ENCODE results near the gene CCDC3.
"Not testable (repeated sequence)": the region's sequence is repeated elsewhere in the genome, so short reads cannot be mapped to it uniquely, and the experiment has no call there.

CCDC3 gene

DNA sequence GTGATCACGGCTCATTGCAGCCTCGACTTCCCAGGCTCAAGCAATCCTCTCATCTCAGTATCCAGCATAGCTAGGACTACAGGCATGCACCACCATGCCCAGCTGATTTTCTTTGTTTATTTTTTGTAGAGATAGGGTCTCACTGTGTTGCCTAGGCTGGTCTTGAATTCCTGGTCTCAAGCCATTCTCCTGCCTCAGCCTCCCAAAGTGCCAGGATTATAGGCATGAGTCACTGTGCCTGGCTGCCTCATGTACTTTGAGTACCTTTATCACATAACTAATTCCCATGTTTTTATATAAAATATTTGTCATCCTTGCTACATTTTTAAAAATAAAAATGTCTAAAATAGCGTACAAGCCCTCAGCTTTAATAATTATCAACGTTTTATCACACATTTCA is 35.3 kb upstream of the CCDC3 start:
- H3K4me1 ChIP-seq (ENCODE audit: insufficient read depth, low read length): no peaks in the 10 kb centered on the region
- H3K27ac ChIP-seq (ENCODE audit: low read depth, low read length): no peak overlapping the region
- 90% methylated on average over 4 of the region's 4 CpGs for WGBS
- no peak overlapping the region for H3K4me3 ChIP-seq (ENCODE audit: low read length)
- H3K9ac ChIP-seq (ENCODE audit: low read depth, low read length): no peak overlapping the region
- no peaks in the 10 kb centered on the region for H3K27me3 ChIP-seq (ENCODE audit: insufficient read depth, low read length)
- no peaks in the 10 kb centered on the region for H3K9me3 ChIP-seq (ENCODE audit: insufficient read depth, low read depth, low read length)
- H3K36me3 ChIP-seq (ENCODE audit: insufficient read depth, low read length): no peaks in the 10 kb centered on the region

DNA sequence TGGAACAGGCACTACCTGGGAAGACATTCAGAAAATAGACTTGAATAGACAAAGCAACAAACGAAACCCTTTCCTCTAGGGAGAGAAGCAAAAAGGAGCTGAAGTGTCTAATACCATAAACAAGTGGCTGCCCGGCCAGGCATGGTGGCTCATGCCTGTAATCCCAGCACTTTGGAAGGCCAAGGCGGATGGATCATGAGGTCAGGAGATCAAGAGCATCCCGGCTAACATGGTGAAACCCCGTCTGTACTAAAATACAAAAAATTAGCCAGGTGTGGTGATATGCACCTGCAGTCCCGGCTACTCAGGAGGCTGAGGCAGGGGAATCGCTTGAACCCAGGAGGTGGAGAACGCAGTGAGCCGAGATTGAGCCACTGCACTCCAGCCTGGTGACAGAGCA is 34.2 kb upstream of the CCDC3 start:
- H3K9ac ChIP-seq (ENCODE audit: low read depth, low read length); H3K9me3 ChIP-seq (ENCODE audit: insufficient read depth, low read depth, low read length); H3K4me3 ChIP-seq (ENCODE audit: low read length); H3K4me1 ChIP-seq (ENCODE audit: insufficient read depth, low read length); H3K27ac ChIP-seq (ENCODE audit: low read depth, low read length); H3K36me3 ChIP-seq (ENCODE audit: insufficient read depth, low read length); H3K27me3 ChIP-seq (ENCODE audit: insufficient read depth, low read length): not testable (repeated sequence)
- WGBS: 91% methylated on average over 9 of the region's 9 CpGs

DNA sequence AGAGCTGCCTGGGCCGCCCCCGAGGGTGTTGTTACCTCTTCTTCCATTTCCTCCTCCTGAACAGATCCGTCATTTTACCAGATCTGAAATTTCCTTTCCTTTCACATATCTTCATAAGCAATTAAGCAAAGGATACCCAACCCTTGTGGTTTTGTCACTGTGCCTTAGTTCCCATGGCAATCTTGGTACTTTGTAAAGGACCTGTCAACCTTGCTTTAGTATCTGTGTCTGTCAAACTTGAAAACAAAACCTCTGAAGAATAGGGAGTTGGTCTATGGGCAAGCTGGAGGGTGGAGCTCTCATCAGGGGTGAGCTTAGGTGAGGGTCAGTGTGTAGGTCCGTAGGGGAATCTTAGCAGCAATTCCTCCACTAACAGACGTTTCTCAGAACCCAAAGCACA is 25.4 kb upstream of the CCDC3 start:
- Histone ChIP-seq H3K4me1 (ENCODE audit: insufficient read depth, low read length) (no peaks in the 10 kb centered on the region), H3K9ac (ENCODE audit: low read depth, low read length) (no peak overlapping the region), H3K36me3 (ENCODE audit: insufficient read depth, low read length) (no peaks in the 10 kb centered on the region), H3K9me3 (ENCODE audit: insufficient read depth, low read depth, low read length) (peaks cover 9% of the 10 kb centered on the region), H3K27me3 (ENCODE audit: insufficient read depth, low read length) (no peaks in the 10 kb centered on the region), H3K27ac (ENCODE audit: low read depth, low read length) (no peak overlapping the region), H3K4me3 (ENCODE audit: low read length) (no peak overlapping the region)
- WGBS: 86% methylated on average over 5 of the region's 5 CpGs

DNA sequence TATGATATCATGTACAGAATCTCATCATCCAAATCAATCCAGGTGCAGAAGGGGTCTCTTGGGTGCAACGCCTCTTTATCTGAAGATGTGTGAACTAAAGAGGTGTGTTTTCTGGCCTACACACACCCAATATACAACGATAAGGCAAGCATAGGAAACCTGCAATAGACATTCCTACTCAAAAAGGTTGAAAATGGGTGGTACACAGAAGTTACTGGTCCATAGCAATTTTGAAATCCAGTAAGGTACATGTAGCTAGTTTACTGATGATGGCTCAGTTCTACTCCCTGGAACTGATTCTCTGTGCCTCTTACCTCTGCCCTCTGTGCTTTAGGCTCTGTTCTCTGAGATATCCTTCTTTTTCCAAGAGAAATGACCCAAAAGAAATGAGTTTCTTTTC is 22.2 kb upstream of the CCDC3 start:
- Histone ChIP-seq H3K27me3 (ENCODE audit: insufficient read depth, low read length) (no peaks in the 10 kb centered on the region), H3K36me3 (ENCODE audit: insufficient read depth, low read length) (no peaks in the 10 kb centered on the region), H3K27ac (ENCODE audit: low read depth, low read length) (no peak overlapping the region), H3K9me3 (ENCODE audit: insufficient read depth, low read depth, low read length) (peaks cover 9% of the 10 kb centered on the region), H3K4me1 (ENCODE audit: insufficient read depth, low read length) (no peaks in the 10 kb centered on the region), H3K9ac (ENCODE audit: low read depth, low read length) (no peak overlapping the region), H3K4me3 (ENCODE audit: low read length) (no peak overlapping the region)
- 80% methylated on average over 1 of the region's 2 CpGs for WGBS

DNA sequence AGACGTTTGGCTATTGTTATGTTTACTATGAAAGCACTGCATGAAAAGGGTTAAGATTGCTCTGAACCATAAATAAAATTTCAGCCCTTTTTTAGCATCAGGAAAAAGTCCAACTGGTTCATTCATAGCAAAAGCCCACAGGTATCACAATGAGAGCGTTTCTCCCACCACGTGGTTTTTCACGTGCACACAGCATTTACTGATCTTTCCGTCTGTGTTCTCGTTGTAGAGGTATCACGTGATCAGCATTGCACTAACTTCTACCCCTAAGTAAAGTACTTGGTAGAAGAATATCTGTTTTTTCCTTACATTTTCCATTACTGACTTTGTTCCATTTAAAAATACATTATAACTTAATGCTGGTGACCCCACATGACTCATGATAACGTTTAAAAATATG is 17.8 kb upstream of the CCDC3 start:
- Histone ChIP-seq H3K27ac (ENCODE audit: low read depth, low read length) (no peak overlapping the region), H3K9ac (ENCODE audit: low read depth, low read length) (no peak overlapping the region), H3K4me1 (ENCODE audit: insufficient read depth, low read length) (peaks cover 7% of the 10 kb centered on the region), H3K9me3 (ENCODE audit: insufficient read depth, low read depth, low read length) (peaks cover 6% of the 10 kb centered on the region), H3K36me3 (ENCODE audit: insufficient read depth, low read length) (no peaks in the 10 kb centered on the region), H3K27me3 (ENCODE audit: insufficient read depth, low read length) (no peaks in the 10 kb centered on the region), H3K4me3 (ENCODE audit: low read length) (no peak overlapping the region)
- 91% methylated on average over 8 of the region's 8 CpGs for WGBS

DNA sequence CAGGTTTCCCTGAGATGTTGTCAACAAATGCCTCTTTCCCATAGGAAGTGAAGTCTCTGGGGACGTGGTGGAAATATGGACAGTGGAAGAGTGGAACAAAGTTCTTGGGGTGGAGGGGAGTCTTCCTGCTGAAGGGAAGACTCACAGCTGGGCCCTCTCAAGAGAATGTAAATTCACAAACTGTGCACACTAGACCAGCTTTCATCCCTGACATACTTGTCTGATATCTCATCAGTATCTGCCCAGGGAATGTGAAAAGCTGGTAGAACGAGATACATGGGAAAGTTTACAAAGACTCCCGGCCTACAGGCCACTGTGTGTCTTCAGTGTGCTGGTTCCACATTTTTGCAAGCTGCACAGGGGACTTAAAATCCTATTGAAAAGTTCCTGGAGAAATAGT is 16.7 kb upstream of the CCDC3 start:
- Histone ChIP-seq H3K4me1 (ENCODE audit: insufficient read depth, low read length) (peaks cover 7% of the 10 kb centered on the region), H3K4me3 (ENCODE audit: low read length) (no peak overlapping the region), H3K27ac (ENCODE audit: low read depth, low read length) (no peak overlapping the region), H3K27me3 (ENCODE audit: insufficient read depth, low read length) (no peaks in the 10 kb centered on the region), H3K9me3 (ENCODE audit: insufficient read depth, low read depth, low read length) (peaks cover under 1% of the 10 kb centered on the region; the same call in 1 of the 2 replicates), H3K9ac (ENCODE audit: low read depth, low read length) (no peak overlapping the region), H3K36me3 (ENCODE audit: insufficient read depth, low read length) (no peaks in the 10 kb centered on the region)
- WGBS: 95% methylated on average over 3 of the region's 3 CpGs

DNA sequence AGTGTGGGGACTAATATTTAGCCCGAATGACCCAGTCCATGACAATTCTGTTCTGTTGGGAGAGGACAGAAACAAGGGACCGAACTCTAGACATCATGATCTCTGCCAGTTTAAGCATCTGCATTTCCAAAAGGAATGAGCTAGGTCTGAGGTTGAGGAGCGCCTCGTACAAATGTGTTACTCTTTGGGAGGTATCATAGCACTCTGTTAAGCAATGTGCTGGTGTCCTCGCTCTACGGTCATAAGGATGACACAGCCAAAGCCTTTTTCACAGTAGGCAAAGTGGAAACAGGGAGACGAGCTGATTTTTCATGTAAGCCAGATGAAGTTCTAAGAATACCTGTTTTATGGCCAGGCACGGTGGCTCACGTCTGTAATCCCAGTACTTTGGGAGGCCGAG is 15.4 kb upstream of the CCDC3 start:
- Histone ChIP-seq H3K9me3 (ENCODE audit: insufficient read depth, low read depth, low read length) (peaks cover 6% of the 10 kb centered on the region; the same call in 1 of the 2 replicates), H3K9ac (ENCODE audit: low read depth, low read length) (no peak overlapping the region), H3K36me3 (ENCODE audit: insufficient read depth, low read length) (no peaks in the 10 kb centered on the region), H3K4me1 (ENCODE audit: insufficient read depth, low read length) (peaks cover 7% of the 10 kb centered on the region), H3K4me3 (ENCODE audit: low read length) (no peak overlapping the region), H3K27ac (ENCODE audit: low read depth, low read length) (no peak overlapping the region), H3K27me3 (ENCODE audit: insufficient read depth, low read length) (no peaks in the 10 kb centered on the region)
- 96% methylated on average over 10 of the region's 10 CpGs for WGBS

DNA sequence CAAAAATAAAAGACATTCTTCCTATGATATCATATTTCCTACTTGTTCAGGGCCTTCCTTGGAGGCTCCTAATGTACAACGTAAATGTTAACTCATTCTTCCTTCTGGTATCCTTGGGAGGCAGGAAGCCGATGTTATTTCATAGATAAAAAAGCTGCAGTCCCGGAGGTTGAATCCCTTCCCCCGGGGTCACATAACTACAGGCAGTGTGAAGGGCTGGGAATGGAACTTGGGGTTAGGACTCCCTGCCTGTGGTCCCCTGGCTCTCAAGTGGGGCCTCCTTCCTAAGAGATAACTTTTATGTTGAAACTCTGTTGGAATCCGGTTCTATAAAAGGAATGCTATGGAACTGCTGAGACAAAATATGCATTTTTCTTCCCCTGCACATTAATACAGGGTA is 14.9 kb upstream of the CCDC3 start:
- 66% methylated on average over 5 of the region's 5 CpGs for WGBS
- no peak overlapping the region for H3K9ac ChIP-seq (ENCODE audit: low read depth, low read length)
- peaks cover 6% of the 10 kb centered on the region; the same call in 1 of the 2 replicates for H3K9me3 ChIP-seq (ENCODE audit: insufficient read depth, low read depth, low read length)
- H3K4me3 ChIP-seq (ENCODE audit: low read length): no peak overlapping the region
- peaks cover 7% of the 10 kb centered on the region for H3K4me1 ChIP-seq (ENCODE audit: insufficient read depth, low read length)
- H3K36me3 ChIP-seq (ENCODE audit: insufficient read depth, low read length): no peaks in the 10 kb centered on the region
- H3K27ac ChIP-seq (ENCODE audit: low read depth, low read length): no peak overlapping the region
- no peaks in the 10 kb centered on the region for H3K27me3 ChIP-seq (ENCODE audit: insufficient read depth, low read length)

DNA sequence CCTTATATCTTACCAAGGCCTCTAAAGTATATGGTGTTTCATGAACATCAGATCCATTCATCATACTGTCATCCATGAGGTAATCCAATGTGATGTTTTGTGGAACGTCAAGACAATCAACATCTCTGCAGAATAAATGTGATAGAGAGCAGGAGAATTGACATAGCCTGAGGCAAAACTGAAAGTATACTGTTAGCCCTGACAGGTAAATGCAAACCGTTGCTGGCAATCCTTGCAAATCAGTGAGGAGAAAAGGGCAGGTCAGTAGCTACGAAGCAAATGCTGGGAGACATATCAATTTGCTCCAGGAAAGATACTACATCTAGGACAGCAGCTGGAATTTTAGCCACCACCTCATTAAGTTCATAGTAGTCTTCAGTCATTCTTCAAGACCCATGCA is 4.5 kb upstream of the CCDC3 start:
- no peak overlapping the region for H3K4me3 ChIP-seq (ENCODE audit: low read length)
- no peaks in the 10 kb centered on the region for H3K36me3 ChIP-seq (ENCODE audit: insufficient read depth, low read length)
- 58% methylated on average over 3 of the region's 3 CpGs for WGBS
- 0 out of 2 replicates have a peak, but pooled peaks cover 3% of the 10 kb centered on the region for H3K9me3 ChIP-seq (ENCODE audit: insufficient read depth, low read depth, low read length)
- peaks cover 2% of the 10 kb centered on the region; the same call in 1 of the 2 replicates for H3K4me1 ChIP-seq (ENCODE audit: insufficient read depth, low read length)
- H3K27me3 ChIP-seq (ENCODE audit: insufficient read depth, low read length): peaks cover 25% of the 10 kb centered on the region
- H3K9ac ChIP-seq (ENCODE audit: low read depth, low read length): no peak overlapping the region
- no peak overlapping the region for H3K27ac ChIP-seq (ENCODE audit: low read depth, low read length)

DNA sequence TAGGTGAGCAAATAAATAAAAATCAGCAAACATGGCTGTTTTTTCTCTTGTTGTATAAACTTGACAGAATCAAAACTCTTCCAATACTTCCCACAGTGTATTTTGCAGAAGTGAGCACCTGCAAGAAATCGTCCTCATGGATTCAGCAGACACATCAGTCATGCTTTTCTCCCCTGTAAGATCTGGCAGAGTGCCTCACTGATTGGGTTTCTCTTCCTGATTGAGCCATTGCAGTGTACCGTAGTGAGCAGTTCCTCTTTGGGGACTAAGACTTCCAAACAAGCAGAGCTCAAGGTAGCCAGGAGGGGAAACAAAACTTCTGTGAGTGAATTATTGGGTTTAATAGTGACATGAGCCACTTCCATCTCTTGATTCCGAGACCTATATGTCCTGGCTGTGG is 2.2 kb upstream of the CCDC3 start:
- 93% methylated on average over 3 of the region's 3 CpGs for WGBS
- Histone ChIP-seq H3K27ac (ENCODE audit: low read depth, low read length) (no peak overlapping the region), H3K4me1 (ENCODE audit: insufficient read depth, low read length) (peaks cover 2% of the 10 kb centered on the region; the same call in 1 of the 2 replicates), H3K27me3 (ENCODE audit: insufficient read depth, low read length) (peaks cover 44% of the 10 kb centered on the region), H3K36me3 (ENCODE audit: insufficient read depth, low read length) (no peaks in the 10 kb centered on the region), H3K4me3 (ENCODE audit: low read length) (no peak overlapping the region), H3K9ac (ENCODE audit: low read depth, low read length) (no peak overlapping the region), H3K9me3 (ENCODE audit: insufficient read depth, low read depth, low read length) (0 out of 2 replicates have a peak, but pooled peaks cover 3% of the 10 kb centered on the region)

DNA sequence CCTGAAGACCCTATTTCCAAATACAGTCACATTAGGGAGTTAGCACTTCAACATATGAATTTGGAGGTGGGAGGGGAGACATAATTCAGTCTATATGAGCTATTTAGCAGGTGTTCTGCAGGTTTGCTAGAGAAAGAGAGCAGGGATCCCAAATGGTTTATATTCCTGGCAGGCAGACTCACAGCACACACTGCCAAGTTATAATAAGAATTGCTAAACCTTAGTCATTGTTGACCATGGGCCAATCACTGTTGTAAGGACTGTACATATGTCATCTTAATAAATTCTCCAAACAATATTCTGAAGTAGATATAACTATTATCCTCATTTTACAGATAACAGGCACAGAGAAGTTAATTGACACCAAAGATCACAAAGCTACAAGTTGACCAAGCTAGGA is 1.5 kb upstream of the CCDC3 start:
- Histone ChIP-seq H3K9ac (ENCODE audit: low read depth, low read length) (no peak overlapping the region), H3K27ac (ENCODE audit: low read depth, low read length) (no peak overlapping the region), H3K27me3 (ENCODE audit: insufficient read depth, low read length) (peaks cover 48% of the 10 kb centered on the region)

DNA sequence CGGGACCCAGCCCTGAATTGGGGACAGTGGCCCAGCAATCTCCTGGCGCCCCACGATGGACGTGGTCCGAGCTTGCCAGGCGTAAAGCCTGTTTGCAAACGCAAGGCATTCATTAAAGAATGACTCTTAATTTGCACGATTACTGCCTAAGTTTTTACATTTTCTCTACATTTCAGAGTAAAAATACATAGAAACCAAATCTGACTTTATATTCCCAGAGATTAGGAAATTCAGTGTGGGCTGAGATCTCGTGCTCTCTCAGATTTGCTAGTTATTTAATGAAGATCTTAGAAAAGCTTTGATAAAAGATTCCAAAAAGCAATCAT is 337 bp upstream of the CCDC3 start:
- 0 out of 2 replicates have a peak, but pooled peaks cover 3% of the 10 kb centered on the region for H3K9me3 ChIP-seq (ENCODE audit: insufficient read depth, low read depth, low read length)
- H3K36me3 ChIP-seq (ENCODE audit: insufficient read depth, low read length): no peaks in the 10 kb centered on the region
- WGBS: 6% methylated on average over 9 of the region's 9 CpGs
- H3K27ac ChIP-seq (ENCODE audit: low read depth, low read length): no peak overlapping the region
- H3K9ac ChIP-seq (ENCODE audit: low read depth, low read length): 0 out of 2 replicates have a peak overlapping the region, but pooled peaks have one; percentile 11
- peaks cover 2% of the 10 kb centered on the region; the same call in 1 of the 2 replicates for H3K4me1 ChIP-seq (ENCODE audit: insufficient read depth, low read length)
- H3K4me3 ChIP-seq (ENCODE audit: low read length): peak overlapping the region; percentile 49
- H3K27me3 ChIP-seq (ENCODE audit: insufficient read depth, low read length): peaks cover 48% of the 10 kb centered on the region

More for the DNA sequence above, 1.5 kb upstream of the CCDC3 start:
- Histone ChIP-seq H3K4me3 (ENCODE audit: low read length) (no peak overlapping the region), H3K36me3 (ENCODE audit: insufficient read depth, low read length) (no peaks in the 10 kb centered on the region), H3K9me3 (ENCODE audit: insufficient read depth, low read depth, low read length) (0 out of 2 replicates have a peak, but pooled peaks cover 3% of the 10 kb centered on the region), H3K4me1 (ENCODE audit: insufficient read depth, low read length) (peaks cover 2% of the 10 kb centered on the region; the same call in 1 of the 2 replicates)
